ENCODE data around the gene WDR86.

WDR86 gene

DNA sequence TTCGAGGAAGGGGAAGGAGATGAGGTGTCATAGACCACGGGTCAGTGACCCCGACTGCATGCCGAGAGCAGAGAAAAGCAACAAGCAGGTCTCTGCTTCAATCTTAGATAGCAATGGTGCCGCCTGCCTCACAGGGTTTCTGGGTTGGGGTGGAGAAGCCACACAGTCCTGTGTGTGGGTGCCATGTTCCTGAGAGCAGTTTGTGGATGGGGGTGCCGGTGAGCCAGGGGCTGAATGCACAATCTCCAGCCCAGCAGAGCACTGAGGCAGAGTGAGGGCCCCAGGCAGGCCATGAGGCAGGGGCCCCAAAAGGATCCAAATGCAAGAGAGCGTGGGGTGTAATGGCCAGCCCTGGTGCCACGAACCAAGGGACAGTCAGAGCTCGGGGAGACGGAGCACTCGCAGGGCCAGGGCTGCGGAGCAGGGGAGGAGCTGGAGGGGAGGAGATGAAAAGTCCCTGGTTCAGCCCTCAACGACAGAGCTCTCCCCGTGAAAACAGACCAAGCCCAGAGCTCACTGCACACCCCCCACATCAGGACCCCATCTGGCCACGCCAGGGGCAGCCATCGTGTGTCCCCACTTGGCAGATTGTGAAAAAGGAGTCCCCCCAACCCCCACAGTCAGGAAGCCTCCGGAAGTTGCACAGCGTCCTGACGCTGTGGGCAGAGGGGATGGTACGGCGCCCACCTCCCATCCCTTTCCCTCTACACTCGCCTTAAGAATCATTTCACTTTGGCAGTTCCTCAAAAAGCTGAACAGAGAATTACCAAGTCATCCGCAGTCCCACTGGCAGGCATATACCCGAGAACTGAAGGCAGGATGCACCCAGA lies 19.9 kb downstream of the WDR86 start:
- no peak for DNase-seq

DNA sequence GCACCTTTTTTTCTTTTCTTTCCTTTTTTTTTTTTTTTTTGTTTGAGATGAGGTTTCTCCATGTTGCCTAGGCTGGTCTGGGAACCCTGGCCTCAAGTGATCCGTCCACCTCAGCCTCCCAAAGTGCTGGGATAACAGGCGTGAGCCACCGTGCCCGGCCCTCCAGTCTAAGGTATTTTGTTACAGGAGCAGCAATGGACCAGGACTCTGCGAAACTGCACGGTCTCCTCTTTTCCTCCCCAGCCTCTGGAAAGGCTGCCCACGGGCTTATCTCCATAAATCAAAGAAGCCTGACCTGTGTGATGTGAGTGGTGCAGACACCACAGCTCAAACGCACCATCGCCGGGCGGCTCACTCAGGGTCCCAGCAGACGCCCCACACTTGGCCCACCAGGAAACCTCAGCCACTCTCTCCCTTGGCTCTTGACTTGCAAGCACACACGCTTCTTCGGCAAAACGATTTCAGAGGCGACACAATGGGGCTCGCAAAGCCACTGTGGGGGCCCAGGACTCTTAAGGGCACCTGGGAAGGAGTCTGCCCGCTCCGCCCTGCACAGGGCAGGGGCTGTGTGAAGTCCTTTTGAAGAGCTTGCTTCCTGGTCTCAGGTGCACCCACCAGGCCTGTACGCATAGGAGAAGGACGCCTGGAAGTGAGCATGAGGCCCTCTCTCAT lies 20.6 kb downstream of the WDR86 start:
- DNase-seq = no peak

DNA sequence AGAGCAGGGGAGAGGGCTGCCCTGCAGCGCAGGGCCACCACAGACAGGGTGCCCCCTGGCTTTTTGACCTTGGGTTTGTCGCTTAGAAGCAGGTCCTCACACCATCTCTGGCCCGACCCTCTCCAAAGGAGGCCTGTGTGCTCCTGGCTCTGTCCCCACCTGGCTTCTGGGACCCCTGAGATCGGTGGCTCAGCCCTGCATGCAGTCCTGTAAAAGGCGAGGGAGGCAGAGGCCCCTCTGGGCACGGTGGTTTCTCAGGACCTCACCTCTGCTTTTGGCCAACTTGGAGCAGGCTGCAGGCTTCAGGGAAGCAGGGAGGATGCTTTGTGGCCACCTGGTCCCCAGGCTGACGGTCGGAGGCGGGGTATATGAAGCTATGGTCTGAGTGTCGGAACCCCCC lies 21.4 kb downstream of the WDR86 start:
- no peak for DNase-seq

GRCh38 chr7:151388007-151388297 lies 21.9 kb downstream of the WDR86 start:
- no peak for DNase-seq

GRCh38 chr7:151387161-151388006 lies 22.5 kb downstream of the WDR86 start:
- no peak for DNase-seq

GRCh38 chr7:151386301-151387160 lies 23.3 kb downstream of the WDR86 start:
- peak; percentile 31 for DNase-seq

DNA sequence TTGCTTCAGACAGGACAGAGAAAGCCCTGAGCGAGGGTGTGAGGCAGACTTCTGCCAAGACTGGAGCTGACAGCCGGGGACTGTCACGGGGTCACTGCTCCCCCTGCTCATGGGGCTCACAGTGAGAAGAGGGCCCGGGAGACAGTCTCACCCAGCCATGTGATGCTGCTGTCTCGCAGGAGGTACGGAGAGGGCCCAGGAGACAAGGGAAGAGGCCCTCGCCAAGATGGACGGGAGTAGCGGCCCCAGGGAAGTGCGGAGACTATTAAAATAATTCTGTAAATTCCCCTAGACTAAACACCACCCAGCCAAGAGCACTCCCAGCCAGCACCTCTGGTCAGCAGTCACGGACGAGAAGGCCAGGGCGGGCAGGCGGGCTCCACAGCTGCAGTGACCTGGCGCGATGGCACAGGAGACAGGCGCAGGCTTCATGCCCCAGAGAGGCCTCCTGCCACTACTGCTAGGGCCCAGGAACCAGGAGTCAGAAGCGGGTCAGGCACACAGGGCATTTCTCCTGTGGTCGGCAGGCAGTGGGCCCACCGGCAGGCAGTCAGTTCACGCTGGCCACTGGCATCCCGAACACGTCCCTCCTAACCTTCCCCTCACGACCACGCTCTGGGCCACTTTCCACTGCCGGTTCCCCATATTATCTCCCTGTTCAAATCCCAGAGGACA lies 24.1 kb downstream of the WDR86 start:
- DNase-seq = no peak

DNA sequence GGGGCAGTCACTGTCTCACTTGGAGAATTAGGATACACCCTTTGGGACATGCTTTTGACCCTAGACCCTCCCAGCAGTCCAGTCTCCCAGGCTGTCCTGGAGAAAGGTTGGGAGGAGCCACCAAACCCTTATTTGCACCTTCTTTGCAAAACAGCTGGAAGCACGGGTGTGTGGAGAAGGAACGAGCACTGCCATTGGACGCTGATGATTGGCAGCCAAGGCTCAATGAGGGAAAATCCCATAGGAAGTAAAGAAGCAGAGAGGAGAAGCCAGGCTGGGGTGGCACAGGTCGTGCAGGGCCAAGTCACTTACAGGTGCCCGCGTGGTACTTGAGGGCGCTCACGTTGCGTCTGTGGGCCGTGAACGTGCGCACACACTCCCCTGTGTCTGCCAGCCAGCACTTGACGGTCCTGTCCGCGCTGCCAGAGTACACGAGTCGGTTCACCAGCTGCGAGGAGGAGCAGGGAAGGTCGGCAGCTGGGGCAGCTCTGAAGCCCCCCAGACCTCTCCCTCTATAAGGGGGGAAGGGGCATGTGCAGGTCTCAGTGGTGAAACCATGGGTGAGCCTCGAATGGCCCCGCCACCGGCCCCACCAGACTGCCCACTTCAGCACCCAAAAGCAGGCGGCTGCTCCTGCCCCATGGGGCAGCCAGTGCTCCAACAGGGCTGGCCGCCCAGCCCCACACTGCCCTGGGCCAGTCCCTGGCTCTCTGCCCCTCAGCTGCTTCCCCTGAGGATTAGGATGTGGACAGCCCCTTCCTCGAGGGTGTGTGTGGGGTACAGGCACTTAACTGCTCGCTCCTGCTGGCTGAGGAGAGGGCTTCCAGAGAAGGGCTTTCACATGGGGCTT lies 24.8 kb downstream of the WDR86 start:
- no peak for DNase-seq

DNA sequence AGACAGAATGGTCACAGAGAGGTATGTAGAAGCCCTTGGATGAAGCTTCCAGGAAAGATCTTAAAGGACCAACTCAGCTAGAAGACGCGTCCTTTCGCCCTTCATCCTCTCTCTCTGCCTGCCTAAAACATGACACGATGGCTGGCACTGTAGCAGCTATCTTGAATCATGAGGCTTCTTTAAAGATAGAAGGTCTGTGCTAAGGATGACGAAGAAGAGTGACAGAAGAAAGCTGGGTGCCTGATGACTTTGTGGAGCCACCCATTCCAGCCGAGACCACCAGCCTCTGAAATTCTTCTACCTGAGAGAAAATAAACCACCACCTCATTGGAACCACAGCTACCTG lies 25.5 kb downstream of the WDR86 start:
- no peak for DNase-seq

DNA sequence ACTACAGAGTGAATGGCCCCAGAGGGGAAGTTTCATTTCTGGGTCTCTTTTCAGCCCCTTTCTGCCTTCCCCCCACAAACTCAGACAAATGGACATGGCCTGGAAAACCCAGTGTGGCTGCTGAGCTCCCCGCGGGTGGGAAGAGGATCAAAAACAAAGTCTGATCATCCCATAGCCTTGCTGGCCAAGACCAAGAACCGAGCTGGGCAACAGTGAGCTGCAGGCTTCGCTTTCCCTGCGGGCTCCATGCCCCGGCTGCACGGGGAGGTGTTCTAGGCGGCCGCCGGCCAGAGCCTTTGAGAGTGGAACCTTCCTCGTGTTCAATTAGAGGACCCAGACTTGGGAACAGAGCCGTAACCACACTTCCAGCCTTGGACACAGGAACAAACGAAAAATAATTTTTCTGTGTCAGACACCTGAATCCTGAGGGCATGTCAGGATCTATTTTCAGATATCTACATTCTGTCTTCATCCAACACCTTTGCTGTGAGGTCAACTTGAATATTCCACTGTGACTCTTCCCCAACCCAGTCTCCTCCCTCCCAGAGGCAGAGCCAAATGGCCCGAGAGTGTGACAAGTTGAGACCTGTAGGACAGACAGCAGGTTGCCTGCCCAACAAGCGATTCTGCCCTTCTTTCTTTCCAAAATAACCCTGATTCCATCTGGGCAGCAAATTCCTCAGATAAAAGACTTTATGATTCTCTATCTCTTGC lies 26.0 kb downstream of the WDR86 start:
- peak; percentile 43 for DNase-seq

DNA sequence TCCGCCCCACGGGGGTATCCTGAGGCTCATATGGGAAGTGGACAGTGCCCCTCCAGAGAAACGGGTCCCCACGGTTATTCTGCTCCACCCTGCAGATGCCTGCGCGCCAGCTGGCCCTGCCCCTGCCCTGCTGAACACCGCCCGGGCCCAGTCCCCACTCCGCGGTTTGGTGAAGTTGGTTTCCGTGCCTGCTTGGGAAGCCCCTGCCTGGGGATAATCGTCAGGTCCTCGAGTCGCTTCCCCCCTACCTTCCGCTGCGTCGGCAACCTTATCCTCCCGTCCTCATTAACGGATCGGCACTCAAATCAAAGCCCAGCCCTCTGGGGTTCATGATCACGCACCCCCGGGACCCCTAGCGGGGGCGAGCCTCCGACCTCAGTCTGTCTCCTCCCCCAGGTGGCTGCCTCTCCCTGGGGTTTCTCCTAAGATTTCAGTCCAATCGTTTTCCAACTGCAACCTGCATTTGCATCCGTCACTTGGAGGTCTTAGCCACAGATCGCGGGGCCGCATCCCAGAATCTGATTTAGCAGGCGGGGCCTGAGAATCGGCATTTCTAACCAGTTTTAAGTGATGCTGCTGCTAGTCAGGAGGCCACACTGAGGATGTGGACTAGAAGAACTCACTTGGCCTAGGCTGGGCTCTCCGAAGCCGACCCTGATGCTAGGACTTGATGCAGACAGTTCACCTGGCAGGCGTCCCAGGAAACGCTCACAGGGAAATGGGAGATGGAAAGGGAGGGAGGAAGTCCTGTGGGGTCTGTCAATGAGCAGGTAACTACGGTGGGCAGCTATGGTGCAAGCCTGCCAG lies 27.6 kb downstream of the WDR86 start:
- DNase-seq = peak; percentile 69

- peak; percentile 79 for DNase-seq
Measured at GRCh38 chr7:151381348-151382078, 28.3 kb downstream of the WDR86 start.

- no peak for DNase-seq
Measured at GRCh38 chr7:151381098-151381347, 28.8 kb downstream of the WDR86 start.

GRCh38 chr7:151380199-151381097 lies 29.4 kb downstream of the WDR86 start:
- no peak for DNase-seq

DNA sequence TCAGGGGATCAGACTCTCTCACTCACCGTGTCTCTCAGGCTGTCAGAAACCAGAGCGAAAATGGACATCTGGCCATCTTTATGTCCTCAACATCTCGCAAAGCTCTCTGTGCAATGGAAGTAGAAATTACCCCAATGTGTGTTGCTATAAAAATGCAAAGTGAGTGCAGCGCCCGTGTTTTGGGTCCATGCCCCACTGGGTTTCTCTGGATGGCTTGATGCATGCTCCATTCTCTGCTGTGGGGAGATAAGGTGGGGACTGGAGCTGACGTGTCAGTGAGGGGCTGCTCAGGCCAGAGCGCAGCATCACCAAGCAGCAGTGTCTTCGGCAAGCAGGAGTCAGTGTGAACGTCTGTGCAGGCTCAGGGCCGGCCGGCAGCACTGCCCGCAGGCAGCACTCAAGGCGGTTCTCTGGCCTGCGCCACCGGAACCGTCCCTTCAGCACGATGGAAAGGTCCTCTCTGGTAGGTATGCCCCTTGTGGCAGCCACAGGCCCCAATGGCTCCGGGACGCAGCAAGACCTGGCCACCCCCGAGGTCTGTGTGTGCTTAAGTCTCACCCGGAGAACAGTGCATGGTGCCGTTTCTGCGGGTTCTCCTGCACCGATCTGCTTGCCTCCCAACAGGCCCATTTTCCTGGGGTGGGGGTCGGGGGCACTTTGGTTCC lies 30.2 kb downstream of the WDR86 start:
- DNase-seq = no peak

DNA sequence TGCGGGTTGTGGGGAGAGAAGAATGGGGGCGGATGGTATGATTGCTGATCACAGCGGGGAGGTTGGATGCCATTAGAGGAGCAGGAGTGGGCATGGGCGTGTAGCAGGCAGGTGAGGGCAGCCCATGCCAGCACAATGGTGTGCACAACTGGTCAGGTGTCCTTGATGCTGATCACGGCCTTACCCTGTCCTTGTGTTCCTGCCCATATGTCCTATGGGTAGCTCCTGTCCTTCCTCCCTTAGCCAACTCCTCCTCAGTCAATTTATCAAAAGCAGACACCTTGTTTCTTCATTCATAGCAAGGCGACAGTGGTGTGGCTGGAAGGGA lies 30.7 kb downstream of the WDR86 start:
- no peak for DNase-seq

DNA sequence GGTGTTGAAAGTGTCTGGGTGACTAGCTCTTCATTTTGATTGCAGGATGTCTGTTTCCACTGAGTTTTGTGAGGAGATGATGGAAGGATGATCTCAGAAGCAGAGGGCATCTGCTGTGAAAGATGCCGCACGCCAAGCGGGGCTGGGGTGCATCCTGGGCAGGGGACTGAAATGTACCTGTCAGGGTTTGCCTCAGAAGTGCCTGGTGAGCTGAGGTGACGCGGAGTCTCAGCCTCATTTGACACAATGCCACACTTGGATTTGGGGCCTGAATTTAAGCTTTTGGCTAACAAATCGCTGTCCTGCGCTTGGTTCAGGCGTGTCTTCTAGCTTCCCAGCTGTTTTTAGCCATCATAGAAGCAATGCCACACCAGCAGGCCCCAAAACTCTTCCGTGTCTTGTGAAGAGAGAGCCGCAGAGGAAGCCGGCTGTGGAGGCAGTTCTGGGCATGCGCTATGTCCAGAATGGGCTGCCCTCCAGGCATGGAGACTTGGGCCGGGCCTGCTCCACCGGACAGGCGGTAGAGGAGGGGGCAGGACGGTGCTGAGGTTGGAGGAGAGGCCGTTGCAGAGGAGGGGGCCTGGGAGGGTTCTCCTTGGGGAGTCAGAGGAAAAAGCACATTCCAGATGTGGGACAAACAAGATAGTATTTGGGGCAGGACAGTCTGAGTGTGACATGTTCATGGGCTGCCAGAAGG lies 31.2 kb downstream of the WDR86 start:
- DNase-seq = no peak

Data from NCI-H69 (cell line).